Measurements from ENCODE around the gene TBC1D16. TPM values are rescaled to one million over a fixed set of nuclear protein-coding genes. Genes with fewer than 3 reads are reported as not detected.
"Not testable (repeated sequence)": the region's sequence is repeated elsewhere in the genome, so short reads cannot be mapped to it uniquely, and the experiment has no call there.

The TBC1D16 gene
- total RNA-seq, 1 donor from 2014 or later = 1.4 TPM

- no peak for DNase-seq (ENCODE audit: low spot score)
- intact Hi-C loops (cut with micrococcal nuclease) = no loop called here
- no peaks in the 10 kb centered on the region for H3K9me3 Mint-ChIP-seq
- no peak overlapping the region for H3K27ac Mint-ChIP-seq
- no peak overlapping the region for H3K4me3 Mint-ChIP-seq (ENCODE audit: low read depth)
- no peaks in the 10 kb centered on the region for H3K36me3 Mint-ChIP-seq (ENCODE audit: low read depth)
- no peaks in the 10 kb centered on the region for H3K4me1 Mint-ChIP-seq (ENCODE audit: low read depth)
- H3K27me3 Mint-ChIP-seq (ENCODE audit: low read depth) = peaks cover 2% of the 10 kb centered on the region
Measured at GRCh38 chr17:79974566-79975497, 60.8 kb downstream of the TBC1D16 start.

DNA sequence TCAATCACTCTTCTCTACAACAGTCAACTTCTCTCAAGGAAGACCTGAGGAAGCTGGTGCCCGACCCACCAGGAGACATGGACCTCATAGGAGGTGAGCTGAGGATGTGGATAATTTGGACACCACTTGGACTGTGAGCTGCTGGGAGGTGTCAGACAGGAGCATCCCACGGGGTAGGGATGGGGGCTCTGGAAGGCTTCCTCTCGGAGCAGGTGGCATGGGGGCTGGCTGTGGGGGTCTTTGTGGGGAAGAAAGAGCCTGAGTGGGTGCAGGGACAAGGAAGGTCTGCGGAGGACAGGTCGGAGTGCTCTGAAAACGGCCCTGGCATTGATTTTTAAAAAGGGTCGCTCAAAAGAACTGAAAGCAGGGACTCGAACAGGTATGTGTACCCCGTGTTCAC is 64.0 kb downstream of the TBC1D16 start:
- intact Hi-C loops (cut with micrococcal nuclease) = loop anchor here (2.0 kb wide), 1 partner anchor 181 kb away; no protein-coding TSS in a partner anchor
- Mint-ChIP-seq H3K4me1 (ENCODE audit: low read depth) (no peaks in the 10 kb centered on the region), H3K36me3 (ENCODE audit: low read depth) (no peaks in the 10 kb centered on the region), H3K9me3 (no peaks in the 10 kb centered on the region), H3K4me3 (ENCODE audit: low read depth) (no peak overlapping the region), H3K27ac (no peak overlapping the region), H3K27me3 (ENCODE audit: low read depth) (peaks cover 2% of the 10 kb centered on the region)
- no peak for DNase-seq (ENCODE audit: low spot score)

GRCh38 chr17:79970576-79971068 is 65.0 kb downstream of the TBC1D16 start:
- Mint-ChIP-seq H3K27me3 (ENCODE audit: low read depth) (peaks cover 4% of the 10 kb centered on the region), H3K27ac (no peak overlapping the region), H3K36me3 (ENCODE audit: low read depth) (no peaks in the 10 kb centered on the region), H3K4me1 (ENCODE audit: low read depth) (no peaks in the 10 kb centered on the region), H3K9me3 (no peaks in the 10 kb centered on the region), H3K4me3 (ENCODE audit: low read depth) (no peak overlapping the region)
- intact Hi-C loops (cut with micrococcal nuclease) = loop anchor here (2.0 kb wide), 1 partner anchor 180 kb away; no protein-coding TSS in a partner anchor
- DNase-seq (ENCODE audit: low spot score) = no peak

- Mint-ChIP-seq H3K4me3 (ENCODE audit: low read depth) (no peak overlapping the region), H3K27ac (no peak overlapping the region), H3K27me3 (ENCODE audit: low read depth) (peaks cover 4% of the 10 kb centered on the region), H3K36me3 (ENCODE audit: low read depth) (no peaks in the 10 kb centered on the region), H3K9me3 (no peaks in the 10 kb centered on the region), H3K4me1 (ENCODE audit: low read depth) (no peaks in the 10 kb centered on the region)
- intact Hi-C loops (cut with micrococcal nuclease) = loop anchor here (2.0 kb wide), 1 partner anchor 179 kb away; no protein-coding TSS in a partner anchor
- no peak for DNase-seq (ENCODE audit: low spot score)
Measured at GRCh38 chr17:79969906-79970305, 65.8 kb downstream of the TBC1D16 start.

DNA sequence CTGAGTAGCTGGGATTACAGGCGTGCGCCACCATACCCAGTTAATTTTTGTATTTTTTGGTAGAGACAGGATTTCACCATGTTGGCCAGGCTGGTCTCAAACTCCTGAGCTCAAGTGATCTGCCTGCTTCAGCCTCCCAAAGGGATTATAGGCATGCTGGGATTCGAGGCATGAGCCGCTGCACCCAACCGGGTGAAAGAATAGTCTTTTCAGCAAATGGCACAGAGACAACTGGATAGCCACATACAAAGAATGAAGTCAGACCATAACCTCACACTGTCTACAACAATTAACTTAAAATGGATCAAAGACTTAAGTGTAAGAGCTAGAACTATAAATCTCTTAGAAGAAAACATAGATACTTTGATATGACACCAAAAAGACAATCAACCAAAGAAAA is 67.6 kb downstream of the TBC1D16 start:
- intact Hi-C loops (cut with micrococcal nuclease) = no loop called here
- no peak for DNase-seq (ENCODE audit: low spot score)
- Mint-ChIP-seq H3K27me3 (ENCODE audit: low read depth) (peaks cover 2% of the 10 kb centered on the region), H3K9me3 (no peaks in the 10 kb centered on the region), H3K4me3 (ENCODE audit: low read depth) (no peak overlapping the region), H3K4me1 (ENCODE audit: low read depth) (no peaks in the 10 kb centered on the region), H3K36me3 (ENCODE audit: low read depth) (no peaks in the 10 kb centered on the region), H3K27ac (no peak overlapping the region)

- Mint-ChIP-seq H3K27me3 (ENCODE audit: low read depth) (peaks cover 2% of the 10 kb centered on the region), H3K9me3 (no peaks in the 10 kb centered on the region), H3K4me1 (ENCODE audit: low read depth) (no peaks in the 10 kb centered on the region), H3K27ac (no peak overlapping the region), H3K4me3 (ENCODE audit: low read depth) (no peak overlapping the region), H3K36me3 (ENCODE audit: low read depth) (no peaks in the 10 kb centered on the region)
- intact Hi-C loops (cut with micrococcal nuclease) = no loop called here
- DNase-seq (ENCODE audit: low spot score) = no peak
Measured at GRCh38 chr17:79966681-79967080, 69.0 kb downstream of the TBC1D16 start.

DNA sequence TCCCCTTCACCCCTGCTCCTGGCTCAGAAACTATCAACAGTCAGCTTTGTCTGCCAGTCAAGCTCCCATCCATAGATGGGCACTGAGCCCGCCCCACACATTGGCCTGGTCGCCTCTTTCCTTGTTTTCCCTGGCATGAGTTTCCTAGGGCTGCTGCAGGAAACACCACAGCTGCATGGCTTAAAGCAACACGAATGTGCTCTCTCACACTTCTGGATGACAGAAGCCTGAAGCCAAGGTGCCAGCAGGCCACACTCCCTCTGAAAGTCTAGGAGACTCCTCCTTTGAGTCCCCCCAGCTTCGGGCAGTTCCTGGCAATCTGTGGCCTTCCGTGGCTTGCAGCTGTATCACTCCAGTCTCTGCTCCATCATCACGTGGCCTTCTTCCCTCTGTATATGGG is 69.9 kb downstream of the TBC1D16 start:
- H3K36me3 Mint-ChIP-seq (ENCODE audit: low read depth) = no peaks in the 10 kb centered on the region
- H3K9me3 Mint-ChIP-seq = no peaks in the 10 kb centered on the region
- peaks cover 2% of the 10 kb centered on the region for H3K27me3 Mint-ChIP-seq (ENCODE audit: low read depth)
- no peak overlapping the region for H3K27ac Mint-ChIP-seq
- no peak for DNase-seq (ENCODE audit: low spot score)
- intact Hi-C loops (cut with micrococcal nuclease) = no loop called here
- H3K4me3 Mint-ChIP-seq (ENCODE audit: low read depth) = no peak overlapping the region
- H3K4me1 Mint-ChIP-seq (ENCODE audit: low read depth) = no peaks in the 10 kb centered on the region

DNA sequence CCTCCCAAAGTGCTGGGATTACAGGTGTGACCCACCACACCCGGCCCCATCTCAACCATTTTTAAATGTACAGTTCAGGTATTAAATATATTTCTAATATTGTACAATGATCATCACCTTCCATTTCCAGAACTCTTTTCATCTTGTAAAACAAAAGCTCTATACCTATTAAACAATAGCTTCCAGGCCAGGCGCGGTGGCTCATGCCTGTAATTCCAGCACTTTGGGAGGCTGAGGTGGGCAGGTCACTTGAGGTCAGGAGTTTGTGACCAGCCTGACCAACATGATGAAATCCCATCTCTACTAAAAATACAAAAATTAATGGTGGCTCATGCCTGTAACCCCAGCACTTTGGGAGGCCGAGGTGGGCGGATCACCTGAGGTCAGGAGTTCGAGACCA is 73.2 kb downstream of the TBC1D16 start:
- DNase-seq (ENCODE audit: low spot score); H3K9me3 Mint-ChIP-seq; H3K27me3 Mint-ChIP-seq (ENCODE audit: low read depth); H3K4me1 Mint-ChIP-seq (ENCODE audit: low read depth); H3K27ac Mint-ChIP-seq; intact Hi-C loops (cut with micrococcal nuclease); H3K36me3 Mint-ChIP-seq (ENCODE audit: low read depth); H3K4me3 Mint-ChIP-seq (ENCODE audit: low read depth): not testable (repeated sequence)

- DNase-seq (ENCODE audit: low spot score); H3K36me3 Mint-ChIP-seq (ENCODE audit: low read depth); intact Hi-C loops (cut with micrococcal nuclease); H3K4me1 Mint-ChIP-seq (ENCODE audit: low read depth); H3K27ac Mint-ChIP-seq; H3K27me3 Mint-ChIP-seq (ENCODE audit: low read depth); H3K4me3 Mint-ChIP-seq (ENCODE audit: low read depth); H3K9me3 Mint-ChIP-seq: not testable (repeated sequence)
Measured at GRCh38 chr17:79961567-79961966, 74.1 kb downstream of the TBC1D16 start.

DNA sequence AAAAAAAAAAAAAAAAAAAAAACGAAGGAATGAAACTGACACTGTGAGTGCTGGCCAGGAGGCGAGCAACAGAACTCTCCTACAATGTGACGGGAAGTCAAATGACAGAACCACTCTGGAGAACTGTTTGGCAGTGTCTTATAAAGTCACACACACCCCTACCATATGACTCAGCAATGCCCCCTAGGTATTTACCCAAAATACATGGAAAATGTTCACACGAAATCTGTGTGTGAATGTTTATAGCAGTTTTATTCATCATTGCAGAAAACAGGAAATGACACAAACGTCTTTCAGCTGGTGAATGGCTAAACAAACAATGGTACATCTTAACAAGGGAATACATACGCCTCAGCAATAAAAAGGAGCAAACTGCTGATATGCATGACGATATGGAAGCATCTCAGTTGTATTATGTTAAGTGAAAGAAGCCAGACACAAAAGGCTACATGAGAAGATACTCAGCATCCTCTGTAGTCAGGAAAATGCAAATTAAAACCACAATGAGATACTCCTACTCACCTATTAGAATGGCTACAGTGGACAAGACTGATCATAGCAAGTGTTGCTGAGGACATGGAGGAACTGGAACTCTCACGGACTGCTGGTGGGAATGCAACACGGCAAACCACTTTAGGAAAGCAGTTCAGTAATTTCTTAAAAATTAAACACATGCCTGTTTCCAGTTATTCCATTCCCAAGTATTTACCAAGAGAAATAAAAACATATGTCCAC is 74.7 kb downstream of the TBC1D16 start:
- no peak for DNase-seq (ENCODE audit: low spot score)
- Mint-ChIP-seq H3K36me3 (ENCODE audit: low read depth) (no peaks in the 10 kb centered on the region), H3K9me3 (no peaks in the 10 kb centered on the region), H3K4me1 (ENCODE audit: low read depth) (no peaks in the 10 kb centered on the region), H3K4me3 (ENCODE audit: low read depth) (no peak overlapping the region), H3K27me3 (ENCODE audit: low read depth) (peaks cover 3% of the 10 kb centered on the region), H3K27ac (no peak overlapping the region)
- intact Hi-C loops (cut with micrococcal nuclease) = no loop called here

- no peaks in the 10 kb centered on the region for H3K4me1 Mint-ChIP-seq (ENCODE audit: low read depth)
- intact Hi-C loops (cut with micrococcal nuclease) = no loop called here
- no peaks in the 10 kb centered on the region for H3K9me3 Mint-ChIP-seq
- no peak for DNase-seq (ENCODE audit: low spot score)
- H3K4me3 Mint-ChIP-seq (ENCODE audit: low read depth) = no peak overlapping the region
- H3K27me3 Mint-ChIP-seq (ENCODE audit: low read depth) = peaks cover 3% of the 10 kb centered on the region
- H3K36me3 Mint-ChIP-seq (ENCODE audit: low read depth) = no peaks in the 10 kb centered on the region
- no peak overlapping the region for H3K27ac Mint-ChIP-seq
Measured at GRCh38 chr17:79959042-79959441, 76.6 kb downstream of the TBC1D16 start.

DNA sequence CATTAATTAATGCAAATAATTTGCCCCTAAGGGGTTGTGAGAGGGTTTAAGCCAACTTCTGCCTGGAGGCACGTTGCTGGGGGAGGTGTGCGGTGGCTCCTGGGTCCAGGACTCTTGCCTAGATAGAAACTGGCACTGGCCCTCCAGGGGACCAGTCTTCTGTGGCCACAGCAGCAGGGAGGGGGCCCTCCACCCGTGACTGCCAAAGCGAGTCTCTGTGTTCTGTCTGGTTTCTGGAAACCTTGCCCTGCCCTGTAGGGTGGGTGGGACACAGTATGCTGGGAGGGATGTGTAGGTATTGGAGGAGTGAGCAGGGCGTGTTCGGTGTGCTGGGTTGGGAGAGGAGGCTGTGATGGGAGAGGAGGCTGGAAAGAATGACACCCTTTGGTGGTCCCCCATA is 78.8 kb downstream of the TBC1D16 start:
- no peak overlapping the region for H3K27ac Mint-ChIP-seq
- H3K9me3 Mint-ChIP-seq = no peaks in the 10 kb centered on the region

DNA sequence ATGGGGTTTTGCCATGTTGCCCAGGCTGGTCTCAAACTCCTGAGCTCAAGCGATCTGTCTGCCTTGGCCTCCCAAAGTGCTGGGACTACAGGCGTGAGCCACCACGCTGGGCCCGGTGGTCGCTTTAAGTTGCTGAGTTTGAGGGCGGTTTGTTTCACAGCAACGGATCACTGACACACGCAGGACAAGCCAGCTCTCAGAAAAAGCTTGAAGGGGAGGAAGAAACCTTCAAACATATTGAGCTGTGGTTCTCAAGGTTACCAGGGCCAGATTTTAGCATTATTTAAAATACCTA is 79.3 kb downstream of the TBC1D16 start:
- H3K4me3 Mint-ChIP-seq (ENCODE audit: low read depth); H3K27ac Mint-ChIP-seq; H3K36me3 Mint-ChIP-seq (ENCODE audit: low read depth); H3K4me1 Mint-ChIP-seq (ENCODE audit: low read depth); intact Hi-C loops (cut with micrococcal nuclease); DNase-seq (ENCODE audit: low spot score); H3K9me3 Mint-ChIP-seq; H3K27me3 Mint-ChIP-seq (ENCODE audit: low read depth): not testable (repeated sequence)

More for the DNA sequence above, 78.8 kb downstream of the TBC1D16 start:
- intact Hi-C loops (cut with micrococcal nuclease) = no loop called here
- Mint-ChIP-seq H3K27me3 (ENCODE audit: low read depth) (peaks cover 3% of the 10 kb centered on the region), H3K4me1 (ENCODE audit: low read depth) (no peaks in the 10 kb centered on the region), H3K36me3 (ENCODE audit: low read depth) (no peaks in the 10 kb centered on the region), H3K4me3 (ENCODE audit: low read depth) (no peak overlapping the region)
- no peak for DNase-seq (ENCODE audit: low spot score)

Data from activated T-helper 2 cell treated with anti-CD3 and anti-CD28 coated beads, Interferon-gamma antibody, Interleukin-2, Interleukin-4, amounts not matched to agents 10 μg/mL and 5 μg/mL and 100 μg/mL, durations not matched to agents 14 hours and 24 hours and 36 hours (primary cell).